MCF 10A (cell line): ENCODE measurements around the gene AUTS2. TPM values are rescaled to one million over a fixed set of nuclear protein-coding genes. Genes with fewer than 3 reads are reported as not detected.

Experiments
- BruUV-seq: library from RNA; stranded (reverse); fragments of 400-500 nt; replicated peaks from 2 replicates; lab custom pipeline; 2021; lab: Mats Ljungman, UMichigan
- CTCF ChIA-PET: fragments of 300-600 bp; sonication (Branson Sonifier 250); formaldehyde crosslinking; extraction: SDS; loops from one replicate; lab custom pipeline; 2021; ENCODE audit warnings: antibody characterized with exemption, inconsistent platforms; lab: Yijun Ruan, JAX
- POLR2A ChIA-PET: fragments of 300-600, 350-650 bp; sonication (Branson Sonifier 250); formaldehyde crosslinking; extraction: SDS; loops from one replicate; lab custom pipeline; 2020; ENCODE audit warnings: antibody characterized with exemption, inconsistent platforms; lab: Yijun Ruan, JAX
- DNase-seq: peaks from one replicate; pipeline ENCODE4 v3.0.0-alpha.2; 2018; ENCODE audit not compliant: unreplicated experiment
- H3K27ac Mint-ChIP-seq: one replicate; pipeline ENCODE4 v1.8.0; 2022; ENCODE audit warnings: mild to moderate bottlenecking, low read depth, mixed read lengths; ENCODE audit not compliant: unreplicated experiment
- H3K27me3 Mint-ChIP-seq: one replicate; pipeline ENCODE4 v1.8.0; 2022; ENCODE audit warnings: mixed read lengths; ENCODE audit not compliant: insufficient read depth, unreplicated experiment
- H3K36me3 Mint-ChIP-seq: one replicate; pipeline ENCODE4 v1.8.0; 2022; ENCODE audit warnings: mild to moderate bottlenecking, moderate library complexity, mixed read lengths; ENCODE audit not compliant: insufficient read depth, unreplicated experiment
- H3K4me1 Mint-ChIP-seq: one replicate; pipeline ENCODE4 v1.8.0; 2022; ENCODE audit warnings: mixed read lengths; ENCODE audit not compliant: insufficient read depth, unreplicated experiment
- H3K4me3 Mint-ChIP-seq: one replicate; pipeline ENCODE4 v1.8.0; 2022; ENCODE audit warnings: mild to moderate bottlenecking, moderate library complexity, mixed read lengths; ENCODE audit not compliant: unreplicated experiment
- H3K9me3 Mint-ChIP-seq: one replicate; pipeline ENCODE4 v1.8.0; 2022; ENCODE audit warnings: mixed read lengths; ENCODE audit not compliant: unreplicated experiment
- CTCF ChIP-seq: fragments of 200-600 bp; IDR thresholded peaks from one replicate; pipeline ENCODE4 v1.8.0; 2022; ENCODE audit warnings: antibody characterized with exemption, mild to moderate bottlenecking; ENCODE audit not compliant: unreplicated experiment
- intact Hi-C: fragments of 100-400 bp; cut with micrococcal nuclease; formaldehyde crosslinking; loops from 2 replicates; pipeline ENCODE4 v1.14.1; 2022
- total RNA-seq: library from RNA; stranded (reverse); gene quantifications from 2 replicates; pipeline ENCODE4 v1.2.3, GENCODE V29; 2022

Gene AUTS2
- total RNA-seq, 1 experiment from 2014 or later, result 1.3 TPM

GRCh38 chr7:70774950-70775527 lies 1176.8 kb downstream of the AUTS2 start:
- intact Hi-C loops, result no loop called here
- Mint-ChIP-seq H3K4me3 (no peak overlapping the region), H3K36me3 (no peaks in the 10 kb centered on the region), H3K27me3 (no peaks in the 10 kb centered on the region), H3K27ac (no peak overlapping the region), H3K4me1 (no peaks in the 10 kb centered on the region), H3K9me3 (no peaks in the 10 kb centered on the region)
- DNase-seq, result no peak
- TF ChIP-seq CTCF, result no peak
- CTCF ChIA-PET, result interaction anchor here (0.6 kb wide), 1 partner anchor 278 kb away, joined by 3 read pairs; no protein-coding TSS in a partner anchor
- POLR2A ChIA-PET, result interaction anchor here (0.6 kb wide), 1 partner anchor 1764 kb away, joined by 3 read pairs; no protein-coding TSS in a partner anchor
- BruUV-seq, result no TSS peak

GRCh38 chr7:70775570-70776156 lies 1177.4 kb downstream of the AUTS2 start:
- ChIA-PET POLR2A (no interaction called here), CTCF (no interaction called here)
- Mint-ChIP-seq H3K36me3 (no peaks in the 10 kb centered on the region), H3K4me3 (no peak overlapping the region), H3K27ac (no peak overlapping the region), H3K9me3 (no peaks in the 10 kb centered on the region), H3K4me1 (no peaks in the 10 kb centered on the region), H3K27me3 (no peaks in the 10 kb centered on the region)
- intact Hi-C loops, result no loop called here
- no peak for DNase-seq
- TF ChIP-seq CTCF, result no peak
- BruUV-seq, result no TSS peak

- ChIA-PET POLR2A (no interaction called here), CTCF (interaction anchor here (0.7 kb wide), 1 partner anchor 25 kb away, joined by 3 read pairs; no protein-coding TSS in a partner anchor)
- Mint-ChIP-seq H3K4me1 (no peaks in the 10 kb centered on the region), H3K4me3 (no peak overlapping the region), H3K27me3 (no peaks in the 10 kb centered on the region), H3K36me3 (no peaks in the 10 kb centered on the region), H3K9me3 (no peaks in the 10 kb centered on the region), H3K27ac (no peak overlapping the region)
- no peak for TF ChIP-seq CTCF
- intact Hi-C loops, result no loop called here
- no peak for DNase-seq
- BruUV-seq, result no TSS peak
These were observed 1178.4 kb downstream of the AUTS2 start for GRCh38 chr7:70776627-70777101.

- Mint-ChIP-seq H3K4me1 (no peaks in the 10 kb centered on the region), H3K9me3 (no peaks in the 10 kb centered on the region), H3K27me3 (no peaks in the 10 kb centered on the region), H3K4me3 (no peak overlapping the region), H3K27ac (no peak overlapping the region), H3K36me3 (no peaks in the 10 kb centered on the region)
- intact Hi-C loops, result no loop called here
- no TSS peak for BruUV-seq
- DNase-seq, result no peak
- TF ChIP-seq CTCF, result no peak
- ChIA-PET POLR2A (no interaction called here), CTCF (interaction anchor here (0.7 kb wide), 1 partner anchor 25 kb away, joined by 3 read pairs; no protein-coding TSS in a partner anchor)
These were observed 1179.0 kb downstream of the AUTS2 start for GRCh38 chr7:70777251-70777650.
